HG03457 (cell line): ENCODE data around the gene DOC2A.

Experiments
- ATAC-seq: cut with Tn5 transposase; IDR thresholded peaks from one replicate; pipeline ENCODE4 v1.9.1; 2021; ENCODE audit warnings: moderate number of reproducible peaks; ENCODE audit not compliant: unreplicated experiment

The DOC2A gene

GRCh38 chr16:30005341-30006094, 5.3 kb downstream of the DOC2A start:
- ATAC-seq, result no peak

- no peak for ATAC-seq
Measured at GRCh38 chr16:30004811-30005242, 6.0 kb downstream of the DOC2A start.

- no peak for ATAC-seq
Measured at GRCh38 chr16:30004424-30004776, 6.4 kb downstream of the DOC2A start.

DNA sequence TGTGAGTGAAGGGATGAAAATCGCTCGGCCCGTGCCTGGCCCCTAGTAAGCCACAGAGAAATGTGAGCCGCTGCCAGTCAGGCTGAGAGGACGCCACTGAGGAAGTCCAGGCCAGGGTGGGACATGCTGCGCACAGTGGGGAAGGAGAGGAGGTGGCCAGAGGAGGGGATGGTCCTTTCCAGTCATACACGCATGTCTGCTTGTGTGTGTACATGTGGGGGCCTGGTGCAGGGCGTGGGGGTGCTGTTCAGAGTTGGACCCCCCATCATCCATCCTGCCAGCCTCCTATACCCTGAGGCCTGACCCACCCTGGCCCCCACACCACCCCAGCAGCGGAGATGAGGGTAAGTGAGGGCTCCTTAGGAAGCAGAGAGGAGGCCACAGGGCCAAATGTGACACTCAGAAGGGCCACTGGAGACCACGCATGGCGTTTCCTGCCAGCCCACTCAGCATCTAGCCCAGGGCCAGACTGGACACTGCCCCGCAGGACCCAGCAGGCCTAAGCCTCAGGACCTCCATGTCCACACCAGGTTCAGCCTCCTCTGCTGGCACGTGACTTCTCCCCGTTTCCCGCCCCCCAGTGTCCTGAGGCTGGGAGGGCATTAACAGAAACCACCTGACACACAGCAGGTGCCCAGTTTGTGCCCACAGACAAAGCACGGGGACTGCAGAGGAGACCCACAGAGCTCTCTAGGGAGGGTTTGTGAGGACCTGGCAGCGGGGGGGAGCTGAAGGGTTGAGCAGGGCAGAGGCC, 7.0 kb downstream of the DOC2A start:
- no peak for ATAC-seq

- ATAC-seq, result no peak
Measured at GRCh38 chr16:30002614-30003346, 8.0 kb downstream of the DOC2A start.

GRCh38 chr16:30000735-30001631, 9.8 kb downstream of the DOC2A start:
- ATAC-seq, result no peak

DNA sequence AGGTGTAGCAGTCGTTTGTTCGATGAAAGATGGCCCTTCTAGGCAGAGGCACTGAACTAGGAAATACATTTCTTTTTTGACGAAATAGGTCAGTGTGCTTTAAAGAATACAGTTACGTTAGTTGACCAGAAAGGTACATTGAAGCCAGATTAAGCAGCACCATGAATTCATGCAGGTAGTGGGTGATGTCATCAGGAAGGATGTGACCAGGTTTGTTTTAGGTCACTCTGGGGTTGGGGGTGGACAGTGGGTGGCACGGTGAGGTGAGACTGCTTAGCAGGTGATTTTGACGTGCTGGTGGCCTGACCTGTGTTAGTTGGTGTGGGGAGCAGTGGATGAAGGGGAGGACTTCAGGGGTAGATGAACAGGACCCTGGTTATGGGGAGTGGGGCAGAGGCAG, 11.2 kb downstream of the DOC2A start:
- no peak for ATAC-seq

- no peak for ATAC-seq
Measured at GRCh38 chr16:29996766-29997250, 14.0 kb downstream of the DOC2A start.

- ATAC-seq, result peak; percentile 72
Measured at GRCh38 chr16:29995911-29996765, 14.7 kb downstream of the DOC2A start, which contains the start of gene INO80E. TSS of gene INO80E (plus strand) at chr16:29996241. CDS start at chr16:29996311, 70 bp downstream.

DNA sequence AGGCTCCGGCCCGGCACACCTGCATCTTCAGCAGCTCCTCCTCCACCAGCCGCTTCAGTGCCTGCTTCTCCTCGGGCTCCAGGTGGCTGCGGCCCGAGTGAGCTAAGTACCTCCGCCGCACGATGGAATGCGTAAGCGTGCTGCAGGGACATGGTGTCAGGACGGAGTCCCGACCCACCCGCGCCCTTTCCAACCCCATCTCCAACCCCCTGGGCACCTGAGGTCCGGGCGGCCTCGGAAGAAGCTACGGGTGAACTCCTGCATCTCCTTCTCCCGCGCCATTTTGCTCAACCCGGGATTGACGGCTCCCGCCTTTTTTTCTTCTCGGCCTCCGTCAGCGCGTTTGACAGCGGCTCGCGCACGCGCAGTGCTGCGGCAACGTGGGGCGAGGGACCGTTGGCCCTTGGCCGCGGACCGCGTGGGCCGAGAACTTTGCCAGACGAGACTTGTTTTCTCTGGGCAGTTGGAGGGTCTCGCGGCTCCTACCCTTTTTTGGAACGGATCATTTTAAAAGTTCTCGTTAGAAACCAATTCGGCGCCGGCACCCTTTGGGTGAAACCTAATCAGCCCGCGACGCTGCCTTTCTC, 15.4 kb downstream of the DOC2A start, which contains the start of gene HIRIP3:
Gene HIRIP3 (minus strand): TSS at position 294 of the 587 bp plus-strand sequence. CDS start 12 bp downstream, at position 282.
- ATAC-seq, result peak; percentile 37

DNA sequence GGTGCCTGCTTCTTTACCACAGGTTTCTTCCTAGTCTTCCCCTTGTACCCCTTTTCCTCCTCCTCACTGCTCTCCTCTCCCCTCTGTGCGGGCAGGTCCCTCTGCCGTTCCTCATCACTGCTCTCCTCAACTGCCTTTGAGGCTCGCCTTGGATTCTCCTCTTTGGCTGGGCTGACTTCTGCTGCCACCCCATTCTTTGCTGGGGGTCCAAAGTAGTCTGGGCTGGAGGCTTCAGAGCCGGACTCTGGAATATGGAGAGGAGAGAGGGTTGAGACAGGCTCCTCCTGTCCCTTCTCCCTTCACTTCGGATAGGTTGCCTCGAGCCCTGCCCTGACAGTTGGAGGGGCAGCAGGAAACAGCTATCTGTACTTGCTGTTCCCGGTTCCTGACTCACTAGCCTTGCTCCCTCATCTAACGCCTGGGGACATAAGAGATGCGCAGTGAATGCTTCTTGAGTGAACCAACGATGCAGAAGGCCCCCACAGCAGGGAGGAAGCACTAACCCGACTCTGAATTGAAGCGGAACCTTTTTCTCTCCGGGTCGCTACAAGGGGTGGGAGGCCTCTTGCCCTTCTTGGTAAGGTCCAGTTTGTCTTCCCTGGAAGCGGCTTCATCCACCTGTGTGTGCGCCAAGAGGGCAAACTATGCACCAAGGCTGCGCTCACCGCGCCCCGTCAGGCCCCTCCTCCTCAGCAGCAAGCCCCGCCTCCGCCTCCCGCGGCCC, 16.1 kb downstream of the DOC2A start:
- no peak for ATAC-seq

DNA sequence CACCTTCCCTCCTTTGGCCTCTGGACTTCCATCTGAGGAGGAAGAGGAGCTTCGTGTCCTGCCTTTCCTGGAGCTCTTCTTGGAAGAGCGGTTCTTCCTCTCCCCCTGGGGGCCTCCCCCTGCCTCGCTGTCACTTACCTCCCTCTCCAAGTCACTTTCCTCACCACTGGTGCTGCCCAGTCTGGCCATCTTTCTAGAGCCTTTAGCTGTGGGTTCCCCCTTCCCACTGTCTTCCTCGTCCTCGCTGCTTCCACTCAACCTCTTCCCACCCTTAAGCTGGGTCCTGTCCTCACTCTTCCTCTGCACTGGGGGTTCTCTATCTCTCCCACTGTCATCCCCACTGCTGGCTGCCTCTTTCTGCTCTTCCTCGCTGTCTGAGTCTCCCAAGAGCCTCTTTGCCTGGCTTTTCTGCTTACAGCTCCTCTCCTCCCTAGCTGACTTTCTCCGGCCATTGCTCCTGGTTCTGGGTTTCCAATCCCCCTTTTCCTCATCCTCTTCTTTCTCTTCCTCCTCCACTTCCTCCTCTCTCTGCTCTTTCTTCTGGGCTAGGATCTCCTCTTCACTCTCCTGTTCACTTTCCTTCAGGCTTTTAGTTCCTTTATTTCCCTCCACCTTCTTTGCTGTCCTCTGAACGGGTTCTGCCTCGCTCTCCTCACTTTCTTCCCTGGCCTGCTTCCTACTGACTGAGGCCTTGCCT, 16.8 kb downstream of the DOC2A start:
- no peak for ATAC-seq

GRCh38 chr16:29993191-29993902, 17.5 kb downstream of the DOC2A start:
- ATAC-seq, result no peak

DNA sequence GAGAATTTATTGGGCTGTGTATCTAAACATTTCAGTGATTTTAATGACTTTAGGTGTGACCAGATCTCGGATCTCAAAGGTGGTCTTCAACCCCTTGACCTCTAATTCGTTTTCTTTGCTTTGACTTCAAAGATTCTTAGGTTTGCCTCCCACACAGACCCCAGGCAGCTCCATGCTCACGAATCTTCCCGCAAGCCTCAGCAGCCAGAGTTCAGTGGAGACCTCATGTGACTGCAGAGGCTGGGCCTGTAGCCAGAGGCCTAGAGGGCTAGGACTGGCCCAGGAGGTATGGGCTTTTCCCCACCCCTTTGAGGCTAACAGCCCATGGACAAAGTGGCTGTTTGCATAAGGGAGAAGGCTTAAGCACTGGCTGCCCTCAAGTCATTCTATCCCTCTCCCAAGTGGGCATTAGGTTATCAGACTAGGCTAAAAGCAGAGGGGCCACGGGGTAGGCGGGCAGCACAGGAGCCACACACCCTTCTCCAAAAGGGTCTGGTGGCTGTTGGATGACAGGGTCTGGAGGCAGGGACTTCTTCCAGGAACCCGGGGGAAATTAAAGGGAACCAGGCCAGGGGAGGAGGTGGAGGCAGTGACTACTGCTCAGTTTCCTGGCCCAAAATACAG, 18.4 kb downstream of the DOC2A start:
- no peak for ATAC-seq

- no peak for ATAC-seq
Measured at GRCh38 chr16:29991571-29991904, 19.3 kb downstream of the DOC2A start.

GRCh38 chr16:29990883-29991570, 19.8 kb downstream of the DOC2A start:
- no peak for ATAC-seq
